ENCODE data around the gene DACH1.

GRCh38 chr13:71489041-71489440 lies 378.0 kb downstream of the DACH1 start:
- no peak for TF ChIP-seq ZNF274 (IDR thresholded peaks at IDR 0.05; ENCODE audit: low read length)
- no peak for TF ChIP-seq ZNF274 (tag by site-specific recombination; IDR thresholded peaks at IDR 0.05; ENCODE audit: borderline replicate concordance)
- TF ChIP-seq PRDM10 (tag by site-specific recombination; IDR thresholded peaks at IDR 0.05), result no peak
- TF ChIP-seq YY1 (tag by site-specific recombination; IDR thresholded peaks at IDR 0.05), result no peak
- TF ChIP-seq ZNF645 (tag by site-specific recombination; IDR thresholded peaks at IDR 0.05), result no peak
- TF ChIP-seq ZNF174 (tag by site-specific recombination; IDR thresholded peaks at IDR 0.05), result no peak
- TF ChIP-seq CTCF (tag by site-specific recombination; IDR thresholded peaks at IDR 0.05), result no peak
- no peak for TF ChIP-seq OVOL3 (tag by site-specific recombination; IDR thresholded peaks at IDR 0.05)
- TF ChIP-seq RBAK (tag by site-specific recombination; IDR thresholded peaks at IDR 0.05), result no peak
- no peak for TF ChIP-seq ZBTB21 (tag by site-specific recombination; IDR thresholded peaks at IDR 0.05)
- no peak for TF ChIP-seq ZNF292 (tag by site-specific recombination; IDR thresholded peaks at IDR 0.05; ENCODE audit: borderline replicate concordance, low read depth)
